Measurements from ENCODE around the gene IL7R.

GRCh38 chr5:35887321-35888100, 30.8 kb downstream of the IL7R start:
- TF ChIP-seq CTCF (IDR thresholded peaks at IDR 0.05 in 2 of 3, conservative IDR thresholded peaks at IDR 0.05 in 1 of 3; ENCODE audit: borderline replicate concordance in 1 of 3, insufficient read depth in 1 of 3, low read depth in 2 of 3, low read length in 2 of 3), result no peak
- TF ChIP-seq ZNF274 (IDR thresholded peaks at IDR 0.05; ENCODE audit: low read depth, low read length), result no peak
- no peak for TF ChIP-seq YY1 (IDR thresholded peaks at IDR 0.05; ENCODE audit: extremely low read depth, insufficient replicate concordance, low read depth, low read length)
- no peak for TF ChIP-seq CEBPB (IDR thresholded peaks at IDR 0.05; ENCODE audit: low read depth)
- no peak for TF ChIP-seq REST (IDR thresholded peaks at IDR 0.05; ENCODE audit: low read depth)
- TF ChIP-seq ZBTB33 (IDR thresholded peaks at IDR 0.05; ENCODE audit: extremely low read depth, insufficient replicate concordance, low read length), result no peak
- TF ChIP-seq EZH2phosphoT487 (IDR thresholded peaks at IDR 0.05; ENCODE audit: borderline replicate concordance), result no peak
- TF ChIP-seq POLR2A (IDR thresholded peaks at IDR 0.05; ENCODE audit: borderline replicate concordance, extremely low read depth, insufficient read depth, insufficient read length), result no peak
- no peak for TF ChIP-seq RAD21 (IDR thresholded peaks at IDR 0.05; ENCODE audit: low read depth)
- TF ChIP-seq EZH2 (IDR thresholded peaks at IDR 0.05), result no peak
- no peak for TF ChIP-seq EGR1 (IDR thresholded peaks at IDR 0.05; ENCODE audit: low read depth)
- TF ChIP-seq POLR2AphosphoS5 (IDR thresholded peaks at IDR 0.05; ENCODE audit: low read depth, low read length), result no peak
- TF ChIP-seq FOSL1 (IDR thresholded peaks at IDR 0.05; ENCODE audit: low read depth), result no peak

All from HCT116 (cell line).